IMR-90 (cell line): ENCODE results near the gene GMCL2. TPM values are rescaled to one million over a fixed set of nuclear protein-coding genes. Genes with fewer than 3 reads are reported as not detected.

Source experiments
- ATAC-seq: fragments of 200-7000 bp; cut with Tn5 transposase; 2 replicates; pipeline ENCODE4 v1.9.1; 2020; ENCODE audit warnings: low read depth, mild to moderate bottlenecking, moderate library complexity
- BruUV-seq: library from RNA; stranded (reverse); fragments of 400-500 nt; replicated peaks from 2 replicates; lab custom pipeline; 2021; lab: Mats Ljungman, UMichigan
- CTCF ChIA-PET: fragments of 300-600 bp; formaldehyde crosslinking; extraction: SDS; loops from one replicate; lab custom pipeline; 2021; ENCODE audit warnings: antibody characterized with exemption; lab: Yijun Ruan, JAX
- POLR2A ChIA-PET: fragments of 300-600 bp; sonication (Branson Sonifier 250); formaldehyde crosslinking; loops from one replicate; lab custom pipeline; 2022; ENCODE audit warnings: antibody characterized with exemption; ENCODE audit not compliant: unreplicated experiment; lab: Charles Lee
- DNase-seq: peaks from one replicate; pipeline ENCODE4 v3.0.0; 2013
- H2AFZ ChIP-seq: replicated peaks from 2 replicates; pipeline ENCODE3; 2013; ENCODE audit warnings: low read length, mild to moderate bottlenecking; ENCODE audit not compliant: poor library complexity
- H2AK5ac ChIP-seq: 2 replicates; pipeline ENCODE4 v1.6.1; 2013; ENCODE audit warnings: low read depth, low read length, inconsistent platforms
- H2AK9ac ChIP-seq: replicated peaks from 2 replicates; pipeline ENCODE3; 2013; ENCODE audit warnings: mild to moderate bottlenecking, low read depth, low read length, moderate library complexity; ENCODE audit not compliant: poor library complexity
- H2BK120ac ChIP-seq: 2 replicates; pipeline ENCODE4 v1.6.1; 2013; ENCODE audit warnings: low read depth, low read length, inconsistent platforms
- H2BK15ac ChIP-seq: 3 replicates; pipeline ENCODE4 v1.6.1; 2013; ENCODE audit warnings: low read depth, low read length, inconsistent platforms
- H2BK20ac ChIP-seq: 2 replicates; pipeline ENCODE4 v1.6.1; 2013; ENCODE audit warnings: low read depth, mild to moderate bottlenecking, inconsistent platforms, low read length, moderate library complexity
- H2BK5ac ChIP-seq: 2 replicates; pipeline ENCODE4 v1.6.1; 2013; ENCODE audit warnings: mild to moderate bottlenecking, low read depth, low read length, inconsistent platforms; ENCODE audit not compliant: poor library complexity, severe bottlenecking
- H3K14ac ChIP-seq: replicated peaks from 2 replicates; pipeline ENCODE4 v1.6.1; 2013; ENCODE audit warnings: low read depth, low read length, inconsistent platforms
- H3K18ac ChIP-seq: 2 replicates; pipeline ENCODE4 v1.6.1; 2013; ENCODE audit warnings: low read depth, low read length, control low read depth
- H3K23ac ChIP-seq: 2 replicates; pipeline ENCODE4 v1.6.1; 2013; ENCODE audit warnings: low read depth, low read length, inconsistent platforms
- H3K27ac ChIP-seq: 2 replicates; pipeline ENCODE4 v1.5.1; 2013; ENCODE audit warnings: mild to moderate bottlenecking, control low read depth, low read length; ENCODE audit not compliant: insufficient read depth
- H3K27me3 ChIP-seq: 2 replicates; pipeline ENCODE4 v1.6.1; 2013; ENCODE audit warnings: low read length; ENCODE audit not compliant: control insufficient read depth, insufficient read depth
- H3K36me3 ChIP-seq: 2 replicates; pipeline ENCODE4 v1.6.1; 2013; ENCODE audit warnings: low read length, mixed read lengths; ENCODE audit not compliant: control insufficient read depth, insufficient read depth
- H3K4ac ChIP-seq: 2 replicates; pipeline ENCODE4 v1.6.1; 2013; ENCODE audit warnings: low read depth, low read length, inconsistent platforms
- H3K4me1 ChIP-seq: 2 replicates; pipeline ENCODE4 v1.6.1; 2013; ENCODE audit warnings: low read length, mixed read lengths; ENCODE audit not compliant: control insufficient read depth, insufficient read depth
- H3K4me2 ChIP-seq: 2 replicates; pipeline ENCODE4 v1.6.1; 2013; ENCODE audit warnings: low read depth, mild to moderate bottlenecking, control low read depth, low read length, moderate library complexity
- H3K4me3 ChIP-seq: 2 replicates; pipeline ENCODE4 v1.5.1; 2013; ENCODE audit warnings: low read depth, mild to moderate bottlenecking, control low read depth, low read length, moderate library complexity; ENCODE audit not compliant: insufficient read depth
- H3K56ac ChIP-seq: 2 replicates; pipeline ENCODE4 v1.6.1; 2013; ENCODE audit warnings: low read length, inconsistent platforms; ENCODE audit not compliant: insufficient read depth; ENCODE audit errors: extremely low read depth
- H3K79me1 ChIP-seq, 2 experiments: 2 replicates each; pipeline ENCODE4 v1.6.1; 2013; ENCODE audit warnings: low read length in 2 of 2, inconsistent platforms in 1 of 2, low read depth in 1 of 2
- H3K9ac ChIP-seq: 2 replicates; pipeline ENCODE4 v1.6.1; 2013; ENCODE audit warnings: low read depth, low read length, control low read depth
- H3K9me1 ChIP-seq: 2 replicates; pipeline ENCODE4 v1.6.1; 2013; ENCODE audit warnings: low read length, inconsistent platforms; ENCODE audit not compliant: insufficient read depth
- H3K9me3 ChIP-seq: 2 replicates; pipeline ENCODE4 v1.6.1; 2013; ENCODE audit warnings: low read length; ENCODE audit not compliant: control insufficient read depth, insufficient read depth
- H4K20me1 ChIP-seq: 2 replicates; pipeline ENCODE4 v1.6.1; 2013; ENCODE audit warnings: low read length, inconsistent platforms; ENCODE audit not compliant: insufficient read depth
- H4K5ac ChIP-seq: 2 replicates; pipeline ENCODE4 v1.6.1; 2013; ENCODE audit warnings: mild to moderate bottlenecking, low read depth, low read length, control low read depth
- H4K8ac ChIP-seq, 2 experiments: 2 replicates each; pipeline ENCODE4 v1.6.1; 2013; ENCODE audit warnings: low read depth in 2 of 2, low read length in 2 of 2, control low read depth in 1 of 2, inconsistent platforms in 1 of 2
- H4K91ac ChIP-seq: 2 replicates; pipeline ENCODE4 v1.6.1; 2013; ENCODE audit warnings: low read depth, low read length, inconsistent platforms; ENCODE audit not compliant: insufficient read depth
- CHD1 ChIP-seq: IDR thresholded peaks from 2 replicates; pipeline ENCODE4 v1.6.1; 2012; ENCODE audit warnings: low read depth, low read length, improper control_type of control experiment
- ELK1 ChIP-seq: fragments of 150-350 bp; IDR thresholded peaks from 2 replicates; pipeline ENCODE4 v1.6.1; 2016; ENCODE audit warnings: low read depth, mild to moderate bottlenecking, low read length, moderate library complexity, borderline replicate concordance
- FOS ChIP-seq: fragments of 150-350 bp; IDR thresholded peaks from 2 replicates; pipeline ENCODE4 v1.6.1; 2016; ENCODE audit warnings: low read depth, low read length
- MAZ ChIP-seq: IDR thresholded peaks from 2 replicates; pipeline ENCODE4 v1.6.1; 2012; ENCODE audit warnings: low read depth, mild to moderate bottlenecking, low read length, improper control_type of control experiment, moderate library complexity, borderline replicate concordance
- MXI1 ChIP-seq: IDR thresholded peaks from 2 replicates; pipeline ENCODE4 v1.6.1; 2012; ENCODE audit warnings: low read depth, mild to moderate bottlenecking, low read length, moderate library complexity, borderline replicate concordance
- NFE2L2 ChIP-seq: fragments of 150-350 bp; IDR thresholded peaks from 2 replicates; pipeline ENCODE4 v1.6.1; 2016; ENCODE audit warnings: low read depth, mild to moderate bottlenecking, low read length
- POLR2A ChIP-seq: IDR thresholded peaks from 2 replicates; pipeline ENCODE4 v1.6.1; 2012; ENCODE audit warnings: mild to moderate bottlenecking, low read depth, low read length
- RAD21 ChIP-seq: IDR thresholded peaks from 2 replicates; pipeline ENCODE4 v1.6.1; 2012; ENCODE audit warnings: low read length, improper control_type of control experiment
- SMC3 ChIP-seq: fragments of 150-350 bp; IDR thresholded peaks from 2 replicates; pipeline ENCODE4 v1.6.1; 2016; ENCODE audit warnings: low read depth, mild to moderate bottlenecking, antibody characterized with exemption, low read length, moderate library complexity
- USF2 ChIP-seq: fragments of 150-350 bp; IDR thresholded peaks from 2 replicates; pipeline ENCODE4 v1.6.1; 2017; ENCODE audit warnings: mild to moderate bottlenecking, antibody characterized with exemption, low read length, low read depth
- WGBS, 2 experiments: methylation state at CpG; one replicate each; pipeline versions ENCODE4 v1.1.5 to v1.1.7; 2013; ENCODE audit warnings: missing lambda C conversion rate in 2 of 2; ENCODE audit not compliant: insufficient read length in 1 of 2; ENCODE audit errors: extremely low coverage in 2 of 2; 5-methylcytosine and 5-hydroxymethylcytosine counted together
- dilution Hi-C: fragments of 300-500 bp; cut with HindIII; formaldehyde crosslinking; loops from one replicate; pipeline ENCODE4 v1.14.3; 2018; ENCODE audit warnings: low sequenced_read_pairs; ENCODE audit not compliant: unreplicated experiment
- in situ Hi-C: fragments of 300-500 bp; cut with MboI; formaldehyde crosslinking; loops from 3 replicates; pipeline ENCODE4 v1.14.3; 2019; ENCODE audit warnings: low sequenced_read_pairs, inconsistent platforms, mixed read lengths
- intact Hi-C: fragments of 100-400 bp; cut with micrococcal nuclease; formaldehyde crosslinking; loops from 2 replicates; pipeline ENCODE4 v1.10.0; 2022
- polyA plus RNA-seq, 3 experiments: library from polyadenylated mRNA; depleted of rRNA; stranded (reverse); fragments of >200 nt; gene quantifications; 2 replicates each; pipeline ENCODE4 v1.2.3, GENCODE V29; 2012; ENCODE audit warnings: low replicate concordance in 1 of 3
- total RNA-seq: library from RNA; depleted of rRNA; stranded (reverse); fragments of >200 nt; gene quantifications from 2 replicates; pipeline ENCODE4 v1.2.3, GENCODE V29; 2012

Gene GMCL2
- total and polyA plus RNA-seq, 2 of the 4 experiments (the other 2 are of a cell fraction): not detected

- Histone ChIP-seq H2BK120ac (no peak overlapping the region), H3K9me1 (no peaks in the 10 kb centered on the region), H3K79me1 (no peaks in the 10 kb centered on the region; a peak in 1 of 4 replicates), H3K18ac (no peak overlapping the region), H4K20me1 (peaks cover 10% of the 10 kb centered on the region; the same call in 1 of the 2 replicates), H4K5ac (no peak overlapping the region), H2BK15ac (no peak overlapping the region), H3K4ac (no peak overlapping the region), H4K91ac (no peak overlapping the region), H2AK5ac (no peak overlapping the region), H3K27ac (no peak overlapping the region), H3K14ac (no peak overlapping the region), H3K56ac (no peak overlapping the region), H3K9ac (no peak overlapping the region), H3K23ac (no peak overlapping the region), H2BK20ac (no peak overlapping the region), H3K9me3 (no peaks in the 10 kb centered on the region), H3K36me3 (peaks cover 38% of the 10 kb centered on the region), H3K27me3 (no peaks in the 10 kb centered on the region), H3K4me1 (peaks cover 3% of the 10 kb centered on the region; the same call in 1 of the 2 replicates), H4K8ac (no peak overlapping the region), H2AK9ac (no peak overlapping the region), H2BK5ac (no peak overlapping the region), H3K4me3 (no peak overlapping the region), H3K4me2 (no peak overlapping the region), H2AFZ (no peak overlapping the region)
- BruUV-seq: no TSS peak
- ATAC-seq (no peak), DNase-seq (no peak)
- ChIA-PET POLR2A (no interaction called here), CTCF (interaction anchor here (0.9 kb wide), 1 partner anchor 18 kb away, joined by 3 read pairs; no protein-coding TSS in a partner anchor)
- TF ChIP-seq RAD21 (no peak), CHD1 (no peak), FOS (no peak), USF2 (no peak), SMC3 (no peak), ELK1 (no peak), MXI1 (no peak), MAZ (no peak), NFE2L2 (no peak), POLR2A (no peak)
- 91% methylated on average over 20 of the region's 20 CpGs; no CpG with 5 or more reads in 1 of the 2 experiments for WGBS, 2 experiments
- in situ Hi-C loops: no loop called here
- dilution Hi-C loops: no loop called here
- intact Hi-C loops: no loop called here
These were observed 44.5 kb downstream of the GMCL2 start for GRCh38 chr5:178142642-178143041.
